Frontal cortex (tissue), 4 donors: ENCODE data around the gene ATRX. TPM values are rescaled to one million over a fixed set of nuclear protein-coding genes. Genes with fewer than 3 reads are reported as not detected.
"Not testable (repeated sequence)": the region's sequence is repeated elsewhere in the genome, so short reads cannot be mapped to it uniquely, and the experiment has no call there.

Experiments used
- DNase-seq, 2 donors: peaks; one replicate each; pipeline ENCODE4 v3.0.0; 2012; ENCODE audit warnings: low spot score in 2 of 2
- FAIRE-seq: peaks from 2 replicates; lab custom pipeline; 2012; peaks lifted over from hg19 to GRCh38; lab: Jason Lieb, UNC
- total RNA-seq: library from RNA; depleted of rRNA; stranded (reverse); fragments of >200 nt; gene quantifications from one replicate; pipeline ENCODE4 v1.2.3, GENCODE V29; 2014
- donor health status: control.
- donor health status: control.
- donor health status: control.

Gene ATRX
- total RNA-seq, 1 donor from 2014 or later, result 229 TPM

DNA sequence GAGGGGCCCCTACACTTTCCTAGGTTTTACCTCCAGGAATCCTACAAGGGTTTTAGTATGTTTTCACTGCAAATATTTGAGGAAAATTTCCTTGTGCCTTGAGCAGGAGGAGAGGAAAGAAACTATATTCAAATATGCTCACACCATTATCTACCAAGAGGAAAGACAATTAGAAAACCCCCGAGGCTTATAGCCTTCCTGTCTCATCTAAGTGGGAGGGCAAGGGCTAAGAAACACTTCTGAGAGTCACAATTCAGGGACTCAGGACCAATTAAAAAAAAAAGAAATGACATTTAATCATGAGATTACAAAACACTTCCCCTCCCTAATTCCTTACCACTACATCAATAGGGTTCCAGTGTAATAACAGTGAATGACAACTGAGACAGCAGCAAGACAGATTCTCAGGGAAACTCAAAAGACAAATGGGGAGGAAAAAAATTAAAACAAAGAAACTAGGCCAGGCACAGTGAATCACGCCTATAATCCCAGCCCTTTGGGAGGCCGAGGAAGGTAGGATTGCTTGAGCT lies 45.6 kb downstream of the ATRX start:
- no peak for DNase-seq
- no peak for FAIRE-seq

DNA sequence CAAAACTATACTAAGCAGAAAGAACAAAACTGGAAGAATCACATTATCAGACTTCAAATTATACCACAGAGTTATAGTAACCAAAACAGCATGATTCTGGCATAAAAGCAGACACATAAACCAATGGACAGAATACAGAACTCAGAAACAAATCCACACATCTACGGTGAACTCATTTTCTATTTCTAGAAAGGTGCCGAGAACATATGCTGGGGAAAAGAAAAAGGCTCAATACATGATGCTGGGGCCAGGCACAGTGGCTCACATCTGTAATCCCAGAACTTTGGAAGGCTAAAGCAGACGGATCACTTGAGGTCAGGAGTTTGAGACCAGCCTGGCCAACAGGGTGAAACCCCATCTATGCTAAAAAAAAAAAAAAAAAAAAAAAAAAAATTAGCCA lies 52.7 kb downstream of the ATRX start:
- DNase-seq (no peak), FAIRE-seq (no peak)

DNA sequence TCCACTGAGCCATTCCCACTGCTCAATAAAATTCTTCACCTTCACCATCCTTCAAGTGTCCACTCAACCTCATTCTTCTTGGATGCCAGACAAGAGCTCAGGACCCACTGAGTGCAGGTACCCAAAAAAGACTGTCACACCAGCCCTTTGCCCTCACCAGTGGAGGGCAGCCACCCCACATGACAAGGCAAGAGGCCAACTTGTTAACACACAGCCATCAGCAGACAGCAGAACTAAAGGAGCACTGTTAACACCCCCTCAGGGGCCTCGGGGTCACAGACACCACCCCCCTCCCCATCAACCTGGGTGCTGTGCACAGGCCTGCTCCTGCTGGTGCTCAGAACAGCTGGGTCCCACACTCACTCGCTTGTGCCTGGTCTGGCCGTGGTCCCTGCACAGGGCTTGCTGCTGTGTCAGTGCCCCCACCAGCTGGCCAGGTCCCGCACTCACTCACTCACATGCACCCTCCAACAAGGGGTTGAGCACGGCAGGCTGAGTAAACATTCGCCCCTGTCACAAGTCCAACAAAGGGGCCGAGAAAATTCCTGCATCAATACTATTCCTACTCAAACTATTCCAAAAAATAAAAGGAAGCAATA lies 54.1 kb downstream of the ATRX start:
- FAIRE-seq (no peak), DNase-seq (no peak)

DNA sequence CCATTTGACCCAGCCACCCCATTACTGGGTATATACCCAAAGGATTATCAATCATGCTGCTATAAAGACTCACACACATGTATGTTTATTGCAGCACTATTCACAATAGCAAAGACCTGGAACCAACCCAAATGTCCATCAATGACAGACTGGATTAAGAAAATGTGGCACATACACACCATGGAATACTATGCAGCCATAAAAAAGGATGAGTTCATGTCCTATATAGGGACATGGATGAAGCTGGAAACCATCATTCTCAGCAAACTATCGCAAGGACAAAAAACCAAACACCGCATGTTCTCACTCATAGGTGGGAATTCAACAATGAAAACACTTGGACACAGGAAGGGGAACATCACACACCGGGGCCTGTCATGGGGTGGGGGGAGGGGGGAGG lies 59.9 kb downstream of the ATRX start:
- not testable (repeated sequence) for FAIRE-seq, DNase-seq

DNA sequence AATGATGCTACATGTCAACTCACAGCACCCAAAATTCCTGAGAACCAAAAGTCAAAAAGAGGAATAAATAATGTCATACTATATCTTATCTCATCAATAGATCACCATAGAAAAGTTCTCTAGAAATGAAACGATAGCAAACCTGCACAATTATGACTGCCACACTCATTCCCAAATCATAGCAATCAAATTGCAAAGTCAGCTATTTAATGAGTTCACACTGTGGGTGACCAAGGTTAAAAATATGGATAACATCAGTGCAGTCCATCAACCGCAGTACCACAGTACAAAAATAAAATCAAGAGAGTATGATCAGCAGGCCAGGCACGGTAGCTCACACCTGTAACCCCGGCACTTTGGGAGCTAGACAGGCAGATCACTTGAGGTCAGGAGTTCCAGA lies 62.3 kb downstream of the ATRX start:
- DNase-seq (no peak), FAIRE-seq (no peak)

DNA sequence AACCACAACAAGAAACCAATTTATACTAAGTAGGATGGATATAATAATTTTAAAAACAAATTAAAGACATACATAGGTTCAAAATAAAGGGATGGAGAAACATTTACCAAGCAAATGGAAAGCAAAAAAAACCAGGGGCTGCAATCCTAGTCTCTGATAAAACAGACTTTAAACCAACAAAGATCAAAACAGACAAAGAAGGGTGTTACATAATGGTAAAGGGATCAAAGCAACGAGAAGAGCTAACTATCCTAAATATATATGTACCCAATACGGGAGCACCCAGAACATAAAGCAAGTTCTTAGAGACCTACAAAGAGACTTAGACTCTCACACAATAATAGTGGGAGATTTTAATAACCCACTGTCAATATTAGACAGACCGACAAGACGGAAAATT lies 66.6 kb downstream of the ATRX start:
- FAIRE-seq (no peak), DNase-seq (no peak)

DNA sequence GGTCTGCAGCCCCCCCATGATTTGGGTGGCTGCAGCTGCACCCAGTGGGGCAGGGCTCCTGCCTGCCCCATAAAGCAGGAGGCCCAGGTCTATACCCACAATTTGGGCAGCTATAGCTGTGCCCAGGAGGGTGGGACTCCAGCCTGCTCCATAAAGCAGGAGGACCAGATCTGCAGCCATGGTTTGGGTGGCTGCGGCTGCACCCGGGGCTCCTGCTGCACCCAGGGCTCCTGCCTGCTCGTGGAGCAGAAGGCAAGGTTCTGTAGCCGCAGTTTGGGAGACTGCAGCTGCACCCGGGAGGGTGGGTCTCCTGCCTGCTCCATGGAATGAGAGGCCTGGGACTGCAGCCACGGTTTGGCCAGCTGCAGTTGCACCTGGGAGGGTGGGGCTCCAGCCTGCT lies 81.1 kb downstream of the ATRX start:
- DNase-seq (no peak), FAIRE-seq (no peak)

DNA sequence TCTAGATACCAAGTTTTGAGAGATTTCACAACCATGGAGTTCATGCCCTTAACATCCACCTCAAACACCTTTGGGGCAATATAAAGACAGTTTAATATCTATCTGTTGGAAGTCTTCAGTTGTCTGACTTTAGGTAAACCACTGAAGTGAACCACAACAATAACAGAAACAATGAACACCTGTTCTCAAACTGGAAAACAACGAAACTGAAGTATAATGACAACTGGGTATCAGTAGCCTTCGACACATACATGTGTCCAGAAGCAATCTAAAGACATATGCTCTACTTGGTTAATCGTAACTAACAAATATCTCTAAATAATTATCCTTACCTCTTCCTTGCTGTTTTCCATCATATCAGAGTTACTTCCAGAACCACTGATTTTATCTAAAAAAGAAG lies 87.8 kb downstream of the ATRX start:
- no peak for DNase-seq
- no peak for FAIRE-seq

DNA sequence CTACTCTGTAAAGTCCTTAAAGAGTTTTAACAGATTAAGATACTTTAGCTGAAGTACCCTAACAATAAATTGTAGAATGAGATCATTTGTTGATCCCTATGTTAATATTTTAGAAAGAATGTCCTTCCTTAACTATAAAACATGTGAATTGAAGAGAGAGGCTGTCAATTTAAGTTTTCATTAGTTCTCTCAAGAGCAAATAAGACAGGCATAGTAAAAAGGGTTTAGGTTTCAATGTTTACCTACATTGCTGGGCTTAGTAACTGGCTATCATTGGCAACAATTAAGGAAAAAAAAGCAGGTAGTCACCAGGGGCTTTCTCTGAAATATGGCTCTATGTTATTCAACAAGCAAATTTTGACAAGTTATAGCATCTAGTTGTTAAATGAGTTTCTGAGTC lies 91.5 kb downstream of the ATRX start:
- FAIRE-seq, result no peak
- no peak for DNase-seq

DNA sequence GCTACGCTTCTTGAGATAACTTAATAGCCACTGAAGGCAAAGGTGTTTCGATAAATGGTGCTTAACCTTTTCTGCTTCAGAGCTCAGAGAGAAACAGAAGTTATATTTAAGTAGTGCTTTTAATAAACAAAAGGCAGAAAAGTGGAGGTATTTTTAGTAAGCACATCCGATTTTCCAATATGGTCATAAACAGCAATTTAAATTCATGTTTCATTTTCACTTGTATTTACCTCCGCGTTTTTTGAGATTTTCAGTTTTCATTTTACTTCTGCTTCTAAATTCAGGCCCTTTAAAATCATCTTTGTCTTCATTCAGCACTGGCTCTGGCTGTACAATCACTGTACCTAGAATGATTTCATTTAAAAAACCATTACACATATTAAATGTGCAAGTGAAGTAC lies 92.4 kb downstream of the ATRX start:
- FAIRE-seq (no peak), DNase-seq (no peak)

DNA sequence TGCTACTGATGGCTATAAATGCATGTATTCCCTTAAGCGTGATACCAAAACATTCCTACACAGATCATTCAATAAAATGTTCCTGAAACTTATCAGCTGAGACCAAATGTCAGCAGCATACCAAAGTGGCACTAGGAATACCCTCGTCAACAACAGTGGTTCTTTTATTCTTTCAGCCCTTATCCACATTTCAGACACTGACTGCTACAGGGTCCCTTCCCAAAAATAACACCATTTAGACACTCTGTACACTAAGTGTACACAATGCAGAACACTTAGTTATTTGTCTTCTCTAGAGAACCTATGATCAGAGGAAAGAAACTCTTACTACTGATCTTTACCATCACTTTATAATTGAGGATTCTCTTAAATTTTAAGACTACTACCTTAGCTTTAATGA lies 94.1 kb downstream of the ATRX start:
- FAIRE-seq, result no peak
- DNase-seq, result no peak

DNA sequence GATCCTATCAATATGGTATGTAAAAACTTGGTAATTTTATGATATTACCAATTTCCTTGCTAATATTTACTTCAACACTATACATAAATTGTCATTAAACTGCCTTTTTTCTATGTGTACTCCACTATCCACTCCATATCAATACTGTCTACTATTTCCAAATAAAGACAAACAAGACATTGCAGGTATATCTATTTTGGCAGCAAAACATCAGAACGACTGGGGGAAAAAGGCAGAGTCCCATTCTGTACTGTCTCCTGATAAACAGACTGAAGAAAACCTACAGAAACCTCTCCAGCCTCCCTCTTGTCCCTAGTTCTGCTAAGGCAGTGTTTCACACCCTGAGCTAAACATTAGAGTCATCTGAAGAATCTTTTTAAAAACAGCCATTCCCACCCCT lies 96.6 kb downstream of the ATRX start:
- FAIRE-seq (no peak), DNase-seq (no peak)

DNA sequence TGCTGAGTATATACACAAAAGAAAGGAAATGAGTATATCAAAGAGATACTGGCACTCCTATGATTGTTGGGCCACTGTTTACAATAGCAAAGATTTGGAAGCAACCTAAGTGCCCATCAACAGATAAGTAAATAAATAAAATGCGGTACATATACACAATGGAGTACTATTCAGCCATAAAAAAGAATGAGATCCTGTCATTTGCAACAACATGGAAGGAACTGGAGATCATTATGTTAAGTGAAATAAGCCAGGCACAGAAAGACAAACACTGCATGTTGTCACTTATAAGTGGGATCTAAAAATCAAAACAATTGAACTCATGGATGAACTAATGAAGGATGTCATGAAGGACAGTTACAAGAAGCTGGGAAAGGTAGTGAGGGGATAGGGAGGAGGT lies 100.3 kb downstream of the ATRX start:
- not testable (repeated sequence) for DNase-seq, FAIRE-seq

DNA sequence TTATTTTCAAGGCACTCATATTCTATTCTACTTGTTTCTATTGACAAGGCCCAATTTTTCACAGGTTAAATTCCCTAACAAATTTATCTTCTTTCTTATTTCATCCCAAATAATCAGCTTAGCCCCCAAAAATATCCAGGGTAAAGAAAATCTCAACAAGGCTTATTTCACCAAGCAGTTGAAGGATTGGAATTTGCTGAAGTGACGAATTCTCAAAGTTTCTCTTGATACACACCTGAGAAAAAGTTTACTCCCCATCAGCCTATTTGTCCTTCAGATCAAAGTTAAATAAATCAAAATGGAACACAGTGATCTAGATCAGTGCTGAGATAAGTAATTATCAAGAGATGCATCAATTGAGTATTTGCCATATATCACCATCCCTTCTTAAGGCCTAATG lies 106.9 kb downstream of the ATRX start:
- FAIRE-seq, result no peak
- no peak for DNase-seq

DNA sequence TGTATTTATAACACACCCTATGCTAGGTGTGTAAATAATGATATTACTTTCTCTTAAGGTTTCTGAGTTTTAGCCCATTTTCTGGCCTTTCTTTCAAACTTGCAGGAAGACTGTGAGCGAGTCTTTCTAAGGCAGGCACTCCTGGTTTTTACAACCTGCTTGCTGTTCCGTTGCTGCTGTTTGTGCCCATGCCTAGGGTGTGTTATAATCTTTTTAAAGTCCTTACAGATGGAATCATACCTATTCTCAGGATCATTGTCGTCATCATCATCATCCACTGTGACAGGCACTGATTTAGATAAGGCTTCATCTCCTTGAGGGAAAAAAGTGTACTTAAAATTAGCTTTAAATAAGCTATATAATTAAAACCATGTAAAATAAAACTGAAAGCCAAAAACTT lies 110.0 kb downstream of the ATRX start:
- no peak for FAIRE-seq
- DNase-seq, result no peak

DNA sequence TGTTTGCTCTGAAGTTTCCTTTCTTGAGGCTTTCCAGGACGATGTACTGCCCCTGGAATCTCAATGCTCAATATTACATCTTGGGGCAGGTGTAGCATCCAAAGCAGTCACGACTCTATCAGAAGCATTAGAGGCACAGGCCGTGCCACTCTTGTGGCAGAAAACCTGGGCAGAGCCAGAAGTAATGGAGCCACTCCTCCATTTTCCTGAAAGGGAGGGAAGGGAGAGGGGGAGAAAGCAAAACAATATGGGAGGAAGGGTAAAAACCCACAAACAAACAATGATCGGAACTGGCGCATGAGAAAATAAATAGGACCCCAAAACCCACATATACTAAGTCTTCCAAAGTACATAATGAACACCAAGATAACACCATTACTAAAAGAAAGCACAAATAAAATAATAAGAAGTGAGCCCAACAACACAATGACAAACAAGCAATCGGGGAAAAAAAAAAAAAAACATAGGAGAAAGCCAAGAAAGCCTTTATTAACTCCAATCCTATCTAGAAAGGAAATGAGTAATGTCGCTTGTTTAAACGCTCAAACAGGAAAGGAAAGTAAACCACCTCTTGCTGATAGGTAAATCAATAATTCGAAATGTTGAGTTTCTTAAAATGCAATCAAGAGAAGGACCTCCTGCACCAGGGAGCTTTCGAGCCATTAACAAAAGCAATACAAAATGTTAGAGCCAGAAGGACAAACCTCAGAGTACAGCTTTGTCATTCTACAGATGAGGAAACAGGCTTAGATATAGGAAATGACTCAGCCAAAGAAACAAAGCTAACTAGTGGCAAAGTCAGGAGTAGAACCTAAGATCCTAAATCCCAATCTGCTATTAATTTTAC lies 117.4 kb downstream of the ATRX start:
- FAIRE-seq, result no peak
- no peak for DNase-seq

DNA sequence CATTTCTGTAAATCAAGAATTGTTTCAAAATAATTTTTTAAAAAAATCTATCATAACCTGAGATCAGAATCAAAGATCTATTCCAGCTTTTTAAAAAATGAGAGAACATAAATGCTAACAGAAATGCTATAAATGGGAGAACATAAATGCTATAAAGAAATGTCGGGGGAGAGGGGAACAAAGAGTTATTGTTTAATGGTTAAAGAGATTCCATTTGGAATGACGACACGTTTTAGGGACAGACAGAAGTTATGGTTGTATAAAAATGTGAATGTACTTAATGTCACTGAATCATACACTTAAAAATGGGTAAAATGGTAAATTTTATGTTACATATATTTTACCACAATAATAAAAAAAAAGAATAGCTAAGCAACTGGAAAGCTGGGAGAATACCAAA lies 127.1 kb downstream of the ATRX start:
- DNase-seq (no peak), FAIRE-seq (peak; percentile 68)

DNA sequence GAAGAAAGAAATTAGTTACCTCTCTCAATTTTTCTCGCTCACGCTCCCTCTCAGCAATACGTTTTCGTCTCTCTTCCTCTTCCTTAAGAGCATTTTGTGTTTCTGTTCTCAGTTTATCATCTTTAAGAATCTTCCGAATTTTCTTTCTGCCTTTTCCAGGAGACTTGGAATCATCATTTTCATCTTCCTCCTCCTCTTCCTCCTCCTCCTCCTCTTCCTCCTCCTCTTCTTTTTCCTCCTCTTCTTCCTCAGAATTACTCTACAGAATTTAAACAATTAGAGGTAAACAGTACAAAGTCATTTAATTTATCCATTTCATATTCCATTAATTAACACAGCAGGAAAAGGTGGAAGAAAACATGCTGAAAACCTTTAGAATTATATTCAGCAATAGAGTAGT lies 133.9 kb downstream of the ATRX start:
- FAIRE-seq (no peak), DNase-seq (no peak)

DNA sequence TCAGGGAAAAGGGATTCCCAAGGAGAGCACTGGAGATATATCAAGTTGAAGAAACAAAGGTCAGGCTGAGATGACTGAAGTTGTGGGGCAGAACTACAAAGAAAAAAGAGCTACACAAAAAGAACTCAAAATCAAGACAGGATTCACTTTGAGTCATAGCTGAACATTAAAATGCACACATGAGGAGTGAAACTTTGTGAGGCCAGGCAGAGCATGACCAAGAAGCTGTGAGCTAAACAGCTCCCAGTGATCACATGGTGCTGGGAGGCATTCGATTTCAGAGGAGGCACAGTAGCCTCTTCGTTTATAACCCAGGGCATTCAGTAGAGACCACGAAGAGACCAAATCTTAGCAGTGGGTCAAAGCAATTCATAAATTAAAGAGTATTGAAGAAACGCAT lies 145.3 kb downstream of the ATRX start:
- DNase-seq (no peak), FAIRE-seq (no peak)

DNA sequence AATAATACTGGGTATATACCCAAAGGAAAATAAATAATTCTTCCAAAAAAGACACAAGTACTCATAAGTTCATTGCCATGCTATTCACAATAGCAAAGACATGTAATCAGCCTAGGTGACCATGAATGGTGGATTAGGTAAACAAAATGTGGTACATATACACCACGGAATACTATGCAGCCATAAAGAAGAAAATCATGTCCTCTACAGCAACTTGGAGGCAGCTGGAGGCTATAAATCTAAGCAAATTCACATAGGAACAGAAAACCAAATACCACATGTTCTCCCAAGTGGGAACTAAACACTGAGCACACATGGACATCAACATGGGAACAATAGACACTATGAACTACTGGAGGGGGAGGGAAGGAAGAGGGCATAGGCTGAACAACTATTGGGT lies 146.2 kb downstream of the ATRX start:
- FAIRE-seq, result no peak
- no peak for DNase-seq

DNA sequence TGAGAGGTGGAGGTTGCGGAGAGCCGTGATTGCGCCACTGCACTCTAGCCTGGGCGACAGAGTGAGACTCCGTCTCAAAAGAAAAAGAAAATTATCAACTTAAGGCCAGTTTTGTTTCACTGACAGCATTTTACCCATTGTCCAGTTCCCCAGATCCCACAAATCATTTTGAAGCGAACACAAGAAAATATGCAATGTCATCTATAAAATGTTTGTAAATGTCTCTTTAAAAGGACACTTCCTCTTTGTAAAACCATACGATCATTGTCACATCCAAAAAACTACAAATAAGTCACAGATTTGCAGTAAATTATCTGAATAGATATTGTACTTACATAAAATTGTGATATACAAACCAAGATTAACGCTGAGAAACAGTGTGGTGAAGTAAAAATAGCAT lies 147.6 kb downstream of the ATRX start:
- DNase-seq, result no peak
- FAIRE-seq, result no peak

DNA sequence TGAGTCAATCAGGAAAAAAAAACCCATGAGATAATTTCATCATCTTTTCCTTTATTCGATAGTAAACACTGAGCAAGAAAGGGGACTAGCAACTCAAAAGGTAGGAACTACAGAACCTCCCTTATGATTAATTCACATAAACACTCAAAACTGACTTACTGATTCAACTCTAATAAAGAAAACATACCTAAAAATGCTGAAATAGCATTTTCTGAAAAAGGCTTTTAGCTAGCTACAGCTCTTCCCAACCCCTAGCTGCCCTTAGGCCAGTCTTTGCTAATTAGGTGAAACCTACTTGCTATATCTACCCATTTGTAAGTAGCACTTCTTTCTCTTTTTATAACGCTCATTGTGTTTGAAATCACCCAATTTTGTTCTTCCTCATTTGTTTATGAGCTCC lies 150.6 kb downstream of the ATRX start:
- FAIRE-seq, result no peak
- no peak for DNase-seq
